Fibroblast of skin of right biceps (primary cell): ENCODE data around the gene BRAT1.
"Not testable (repeated sequence)": the region's sequence is repeated elsewhere in the genome, so short reads cannot be mapped to it uniquely, and the experiment has no call there.

Experiments used
- DNase-seq: peaks from one replicate; pipeline ENCODE4 v3.0.0-alpha.2; 2013

Gene BRAT1

DNA sequence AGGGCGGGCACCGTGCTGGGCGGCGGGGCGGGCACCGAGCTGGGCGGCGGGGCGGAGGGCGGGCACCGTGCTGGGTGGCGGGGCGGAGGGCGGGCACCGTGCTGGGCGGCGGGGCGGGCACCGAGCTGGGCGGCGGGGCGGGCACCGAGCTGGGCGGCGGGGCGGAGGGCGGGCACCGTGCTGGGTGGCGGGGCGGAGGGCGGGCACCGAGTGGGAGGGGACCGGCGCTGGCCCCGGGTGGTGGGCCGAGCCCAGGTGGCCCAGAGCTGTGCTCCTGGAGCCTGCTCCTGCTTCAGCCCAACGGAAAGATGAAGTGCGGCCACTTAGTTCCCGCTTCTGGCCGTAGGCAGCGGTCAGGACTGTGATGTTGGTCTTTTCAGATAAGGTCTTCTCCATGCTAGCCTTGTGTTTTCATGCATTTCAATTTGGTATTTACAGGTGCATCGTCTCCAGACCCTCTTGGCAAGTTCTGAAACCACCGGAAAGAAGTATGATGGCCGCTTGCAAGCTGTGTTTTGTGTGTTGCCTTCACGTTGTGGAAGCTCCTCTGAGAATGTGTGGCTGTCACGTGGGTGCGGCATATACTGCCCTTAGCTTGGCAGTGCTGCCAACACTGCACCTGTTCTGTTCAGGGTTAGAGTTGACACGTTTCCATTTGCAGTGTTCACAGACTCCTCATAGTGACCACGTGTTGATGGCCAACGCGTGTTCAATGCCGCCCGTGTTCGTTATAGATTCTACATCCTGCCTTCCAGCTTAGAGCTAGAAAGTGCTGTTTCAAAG is 28.7 kb upstream of the BRAT1 start:
- DNase-seq = no peak

DNA sequence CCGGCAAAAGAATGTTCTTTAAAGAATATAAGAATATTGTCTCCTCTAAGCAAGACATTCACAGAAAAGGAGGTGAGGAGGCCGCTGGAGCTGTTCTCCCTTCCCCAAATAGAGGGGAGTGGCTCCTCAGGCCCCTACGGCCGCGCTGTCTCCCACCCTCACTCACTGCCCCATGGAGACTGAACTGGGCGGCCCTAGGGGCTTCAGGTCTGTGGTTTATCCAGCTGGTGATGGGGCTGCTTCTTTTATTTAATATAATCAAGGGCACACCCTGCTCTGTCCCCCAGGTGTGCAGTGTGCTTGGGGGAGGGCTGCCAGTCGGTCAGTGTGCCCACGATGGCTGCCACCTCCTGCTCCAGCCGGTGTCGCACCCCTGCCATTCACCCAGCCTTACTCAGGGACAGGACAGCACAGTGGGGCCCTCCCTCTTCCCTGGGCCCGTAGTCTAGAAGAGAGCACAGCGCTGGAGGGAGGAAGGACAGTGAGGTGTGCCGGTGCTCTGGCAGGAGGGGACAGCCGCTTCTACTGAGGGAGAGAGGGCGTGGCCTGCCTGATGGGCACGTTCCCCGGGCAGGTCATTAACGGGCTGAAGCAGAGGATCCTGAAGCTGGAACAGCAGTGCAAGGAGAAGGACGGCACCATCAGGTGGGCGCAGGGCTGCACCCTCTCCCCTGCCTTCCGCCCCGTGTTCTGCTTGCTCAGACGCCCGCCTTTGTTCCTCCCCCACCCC is 26.8 kb upstream of the BRAT1 start:
- DNase-seq = no peak

DNA sequence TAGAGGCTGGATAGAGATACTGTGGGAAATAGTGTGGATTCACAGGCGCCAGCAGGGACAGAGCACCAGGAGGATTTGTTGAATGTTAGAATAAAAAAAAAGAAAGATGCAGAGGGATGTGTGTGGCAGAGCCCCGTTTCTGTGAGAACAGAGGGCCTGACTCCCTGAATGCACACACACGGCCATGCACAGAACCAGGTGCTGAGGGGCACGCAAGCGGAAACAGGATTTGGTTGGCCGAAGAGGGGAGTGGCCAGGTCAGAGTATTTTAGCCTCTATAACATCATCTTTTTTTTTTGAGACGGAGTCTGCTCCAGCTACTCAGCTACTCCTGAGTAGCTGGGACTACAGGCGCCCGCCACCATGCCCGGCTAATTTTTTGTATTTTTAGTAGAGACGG is 25.3 kb upstream of the BRAT1 start:
- DNase-seq = no peak

DNA sequence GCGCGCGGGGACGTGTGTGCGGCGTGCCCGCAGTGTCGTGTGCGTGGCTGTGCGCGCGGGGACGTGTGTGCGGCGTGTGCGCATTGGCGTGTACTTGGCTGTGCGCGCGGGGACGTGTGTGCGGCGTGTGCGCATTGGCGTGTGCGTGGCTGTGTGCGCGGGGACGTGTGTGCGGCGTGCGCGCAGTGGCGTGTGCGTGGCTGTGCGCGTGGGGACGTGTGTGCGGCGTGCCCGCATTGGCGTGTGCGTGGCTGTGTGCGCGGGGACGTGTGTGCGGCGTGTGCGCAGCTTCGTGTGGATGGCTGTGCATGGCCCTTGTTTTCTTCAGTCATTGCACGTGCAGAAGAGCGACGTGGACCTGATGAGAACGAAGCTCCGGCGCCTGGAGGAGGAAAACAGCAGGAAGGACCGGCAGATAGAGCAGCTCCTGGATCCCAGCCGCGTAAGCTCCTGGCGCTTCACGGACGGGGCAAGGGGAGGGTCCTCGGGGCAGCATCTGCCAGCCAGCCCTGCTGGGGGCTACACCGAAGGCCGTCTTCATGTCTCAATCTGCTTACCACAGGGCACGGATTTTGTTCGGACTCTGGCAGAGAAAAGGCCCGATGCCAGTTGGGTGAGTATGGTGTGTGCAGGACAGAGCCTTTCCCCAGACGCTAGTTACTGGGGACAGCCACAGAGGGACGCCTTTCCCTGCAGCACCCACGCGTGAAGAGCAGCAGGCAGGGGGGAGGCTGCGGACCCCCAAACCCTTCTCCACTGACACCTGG is 22.8 kb upstream of the BRAT1 start:
- no peak for DNase-seq

DNA sequence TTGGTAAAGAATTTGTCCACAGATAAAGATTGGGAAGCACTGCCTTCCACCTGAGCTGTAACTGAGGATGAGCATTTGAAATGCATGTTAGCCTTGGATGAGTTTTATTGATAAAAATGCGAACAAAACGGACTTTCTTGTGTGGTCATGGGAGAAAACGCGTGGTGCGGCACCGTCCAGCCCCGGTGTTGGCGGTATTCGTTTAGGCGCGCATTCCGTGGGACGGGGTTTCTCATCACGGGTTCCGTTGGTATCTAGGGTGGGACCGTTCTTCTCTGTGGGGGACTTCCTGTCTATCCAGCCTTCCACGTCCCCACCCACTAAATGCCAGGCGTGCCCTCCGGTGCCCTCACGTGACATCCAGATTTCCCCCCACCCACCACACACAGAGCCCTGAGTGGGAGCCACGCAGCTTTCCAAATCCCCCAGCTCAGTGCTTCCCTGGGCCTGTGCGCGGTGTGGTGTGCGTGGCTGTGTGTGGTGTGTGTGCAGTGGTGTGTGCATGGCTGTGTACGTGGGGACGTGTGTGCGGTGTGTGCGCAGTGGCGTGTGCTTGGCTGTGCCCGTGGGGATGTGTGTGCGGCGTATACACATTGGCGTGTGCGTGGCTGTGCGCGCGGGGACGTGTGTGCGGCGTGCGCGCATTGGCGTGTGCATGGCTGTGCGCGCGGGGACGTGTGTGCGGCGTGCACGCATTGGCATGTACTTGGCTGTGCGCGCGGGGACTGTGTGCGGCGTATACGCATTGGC is 21.6 kb upstream of the BRAT1 start:
- no peak for DNase-seq

DNA sequence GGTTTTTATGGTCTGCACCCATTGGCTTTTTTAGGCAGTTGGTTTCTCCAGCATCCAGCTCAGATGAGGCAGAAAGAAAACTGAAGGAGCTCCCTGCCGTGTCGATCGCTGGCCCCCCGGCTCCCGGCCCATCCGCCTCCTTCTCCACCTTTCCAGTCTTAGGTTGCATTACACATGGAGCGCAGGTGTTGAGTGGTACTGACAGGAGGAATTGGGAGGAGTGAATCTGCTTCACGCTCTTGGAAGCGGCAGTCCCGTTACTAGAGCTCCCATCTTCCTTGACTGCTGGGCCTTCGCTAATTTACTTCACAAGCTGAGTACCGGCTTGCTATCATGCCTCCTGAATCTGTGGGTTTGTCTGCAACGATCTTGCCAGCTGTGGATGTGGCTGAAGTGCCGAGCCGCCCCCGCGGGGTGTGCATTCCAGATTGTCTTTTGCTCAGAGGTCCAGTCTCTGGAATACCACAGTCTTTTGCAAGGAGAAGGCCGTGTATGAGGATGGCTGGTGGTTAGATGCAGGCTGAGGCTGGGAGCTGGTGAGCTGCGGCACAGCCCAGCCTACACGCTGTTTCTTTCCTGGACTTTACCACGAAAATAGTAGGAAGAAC is 20.5 kb upstream of the BRAT1 start:
- no peak for DNase-seq

DNA sequence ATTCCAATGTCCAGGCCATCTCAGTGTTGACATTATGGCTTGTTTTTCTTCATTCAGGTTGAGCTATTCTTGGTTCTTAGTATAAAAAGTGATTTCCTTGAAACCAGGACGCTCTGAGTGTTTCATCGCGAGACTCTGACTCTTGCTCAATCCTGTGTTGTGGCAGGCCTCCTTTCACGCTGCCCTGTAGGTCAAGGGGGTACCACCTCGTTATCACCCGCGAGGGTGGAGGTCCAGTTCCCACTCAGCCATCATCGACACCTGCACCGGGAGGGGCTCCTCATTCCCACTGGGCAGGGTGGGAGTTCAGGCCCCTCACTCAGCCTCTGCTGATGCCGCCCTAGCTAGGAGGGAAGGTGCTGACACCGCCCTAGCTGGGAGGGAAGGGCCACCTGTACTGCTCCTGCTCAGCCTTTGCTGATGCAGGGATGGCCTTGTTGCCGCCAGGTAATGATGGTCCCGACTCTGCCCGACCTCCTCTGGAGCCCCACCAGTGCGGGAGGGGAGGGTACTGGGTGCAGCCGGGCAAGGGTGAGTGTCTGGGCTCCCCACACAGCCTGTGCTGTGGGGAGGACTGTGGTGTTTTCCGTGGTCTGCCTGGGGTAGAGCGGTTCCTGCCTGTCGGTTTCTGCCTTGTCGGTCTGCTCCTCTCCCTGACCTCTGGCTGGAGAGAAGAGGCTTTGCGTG is 19.9 kb upstream of the BRAT1 start:
- DNase-seq = no peak

DNA sequence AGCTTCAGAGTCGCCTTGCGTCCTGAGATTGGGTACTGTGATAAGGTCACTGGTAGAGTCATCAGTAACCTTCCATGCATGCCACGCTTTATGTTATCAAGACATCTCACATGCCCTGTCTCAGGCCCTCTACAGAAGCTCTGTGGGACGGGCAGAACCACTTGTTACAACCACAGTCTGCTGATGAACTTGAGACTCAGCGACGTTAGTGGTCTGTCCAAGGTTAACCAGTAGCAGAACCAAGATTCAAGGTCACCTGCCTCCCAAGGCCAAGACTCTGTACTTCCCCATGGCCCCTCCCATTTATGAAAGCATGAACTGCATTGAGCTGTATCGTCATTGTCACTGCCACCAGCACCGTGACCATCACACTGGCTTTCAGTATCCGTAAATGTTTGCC is 18.4 kb upstream of the BRAT1 start:
- DNase-seq = no peak

DNA sequence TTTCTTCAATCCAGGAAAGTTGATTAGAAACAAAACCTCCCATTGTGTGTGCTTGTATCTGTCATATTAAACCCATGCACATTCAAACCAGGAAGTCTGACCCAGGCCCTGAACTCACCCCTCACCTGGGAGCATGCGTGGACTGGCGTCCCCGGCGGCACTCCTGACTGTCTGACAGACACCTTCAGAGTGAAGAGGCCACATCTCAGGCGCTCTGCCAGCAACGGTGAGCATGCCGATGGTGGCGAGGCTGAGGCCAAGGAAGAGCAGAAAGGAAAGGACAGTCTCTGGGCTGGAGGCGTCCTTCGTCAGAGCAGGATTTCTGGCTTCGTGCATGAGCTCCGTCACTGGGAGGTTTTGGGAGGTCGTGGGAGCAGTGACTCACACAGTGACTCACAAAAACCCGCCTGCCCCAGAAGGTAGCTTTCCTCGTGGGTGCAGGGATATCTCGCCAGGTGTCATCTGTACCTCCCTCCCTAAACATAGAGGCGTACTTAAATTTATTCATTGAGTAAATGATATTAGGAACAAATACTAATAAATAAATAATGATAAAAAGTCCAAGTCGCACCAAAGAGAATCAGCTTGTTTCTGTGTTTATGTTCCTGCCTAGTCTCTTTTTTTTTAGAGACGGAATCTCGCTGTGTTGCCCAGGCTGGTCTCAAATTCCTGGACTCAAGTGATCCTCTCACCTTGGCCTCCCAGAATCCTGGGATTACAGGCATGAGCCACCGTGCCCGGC is 16.9 kb upstream of the BRAT1 start:
- peak; percentile 26 for DNase-seq

DNA sequence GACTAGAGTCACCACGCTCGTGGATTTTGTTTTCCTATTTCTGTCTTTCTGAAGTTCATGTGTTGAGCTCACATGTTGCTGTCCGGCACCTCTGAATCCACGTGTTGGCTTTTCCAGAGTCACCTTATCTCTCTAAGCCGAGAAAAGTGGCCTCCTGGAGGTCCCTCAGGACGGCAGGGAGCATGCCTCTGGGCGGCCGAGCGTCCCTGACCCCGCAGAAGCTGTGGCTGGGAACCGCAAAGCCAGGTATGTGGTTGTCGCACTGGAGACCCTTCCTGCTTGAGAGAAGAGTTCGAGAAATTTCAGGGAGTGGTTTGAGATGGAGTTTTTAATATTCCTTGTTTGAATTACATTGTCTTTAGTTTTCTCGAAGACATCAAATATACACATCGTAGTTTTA is 16.1 kb upstream of the BRAT1 start:
- DNase-seq = no peak

DNA sequence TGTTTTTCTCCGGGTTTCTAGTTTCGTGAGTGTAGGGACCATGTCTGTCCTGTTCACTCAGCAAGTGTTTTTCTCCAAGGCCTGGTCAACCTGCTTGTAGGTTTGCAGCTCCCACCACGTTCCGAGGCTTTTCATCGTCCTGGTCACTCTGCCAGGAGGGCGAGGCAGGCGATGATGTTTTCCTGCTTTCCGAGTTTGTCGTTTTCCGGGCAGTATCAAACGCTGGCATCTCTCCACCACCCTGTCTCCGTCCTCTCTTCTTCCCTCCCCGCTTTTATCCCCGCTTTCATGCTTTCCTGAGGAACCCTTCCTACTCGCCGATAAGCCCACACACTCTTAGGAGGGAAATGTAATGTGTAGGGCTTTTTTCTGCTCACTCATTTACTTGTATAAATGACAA is 14.7 kb upstream of the BRAT1 start:
- no peak for DNase-seq

DNA sequence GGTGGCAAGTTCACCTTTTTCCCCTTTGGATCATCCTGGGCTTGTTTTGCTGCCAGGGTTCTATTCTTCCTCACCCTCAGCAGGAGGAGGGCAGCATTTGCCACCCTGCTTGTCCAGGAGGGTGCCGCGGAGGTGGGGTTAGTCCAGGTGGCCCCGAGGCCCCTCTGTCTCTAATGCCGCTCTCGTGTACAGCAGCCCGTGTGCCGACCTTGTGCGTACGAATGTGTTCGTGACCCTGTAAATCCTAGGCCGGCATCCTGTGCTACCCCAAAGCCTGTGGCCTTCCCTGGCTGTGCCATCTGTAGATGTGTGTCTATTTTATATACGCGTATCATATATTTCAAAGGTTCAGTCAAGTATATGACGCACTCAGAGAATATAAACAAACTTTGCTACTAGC is 14.1 kb upstream of the BRAT1 start:
- DNase-seq = no peak

DNA sequence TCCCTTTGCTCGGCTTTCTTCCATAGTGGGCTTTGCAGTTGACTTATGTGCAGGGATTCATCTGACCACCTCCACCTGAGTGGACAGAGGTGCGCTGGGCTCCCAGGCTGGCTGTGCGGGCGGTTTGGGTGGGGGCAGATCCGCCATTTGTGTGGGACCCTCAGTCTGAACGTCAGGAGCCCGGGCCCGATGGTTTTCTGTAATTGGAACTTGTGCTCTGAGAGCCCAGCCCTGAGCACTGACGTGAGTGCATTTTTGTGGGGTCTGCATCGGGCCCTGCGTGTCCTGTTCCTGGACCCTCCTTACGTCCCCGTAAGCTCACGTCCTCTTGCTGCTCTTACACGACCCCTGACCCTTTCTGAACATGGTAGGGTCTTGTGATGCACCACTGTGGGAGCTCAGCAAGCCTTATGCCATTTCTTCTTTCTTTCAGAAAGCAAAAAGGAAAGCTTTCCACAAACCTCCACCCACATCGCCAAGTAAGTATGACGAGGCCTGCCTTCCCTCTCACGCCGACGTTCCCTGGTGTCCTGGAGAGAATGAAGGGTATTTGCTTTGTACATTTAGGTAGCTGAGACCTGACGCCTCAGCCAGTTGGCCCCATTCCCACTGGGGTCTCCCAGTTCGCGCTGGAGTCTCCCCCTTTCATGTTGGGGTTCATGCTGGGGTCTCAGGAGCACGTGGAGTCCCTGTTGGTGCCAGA is 13.3 kb upstream of the BRAT1 start:
- DNase-seq = no peak

DNA sequence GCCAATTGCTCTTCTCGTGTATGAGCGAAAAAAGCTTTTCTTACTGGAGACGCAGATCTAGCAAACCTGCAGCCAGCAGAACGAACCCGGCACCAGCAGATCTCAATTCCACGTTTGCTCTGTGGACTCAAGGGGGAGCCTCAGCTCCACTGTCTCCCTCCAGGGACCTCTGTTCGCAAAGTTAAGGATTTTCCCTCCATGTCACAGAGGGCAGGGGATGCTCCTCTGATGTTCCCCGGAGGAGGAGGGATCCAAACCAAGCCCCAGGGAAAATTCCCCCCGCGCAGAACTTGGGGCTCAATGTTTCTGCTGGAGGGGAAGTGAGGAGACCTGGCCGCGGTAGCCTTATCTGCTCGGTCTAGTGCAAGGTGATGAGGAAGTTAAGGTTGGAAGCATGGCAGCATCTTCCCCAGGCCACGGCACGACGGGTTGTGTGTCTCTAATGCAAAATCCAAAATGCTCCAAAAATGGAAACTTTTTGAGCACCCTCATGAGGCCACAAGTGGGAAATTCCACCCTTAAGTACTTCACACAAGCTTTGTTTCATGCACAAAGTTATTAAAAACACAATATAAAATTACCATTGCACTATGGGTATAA is 12.5 kb upstream of the BRAT1 start:
- peak; percentile 37 for DNase-seq

DNA sequence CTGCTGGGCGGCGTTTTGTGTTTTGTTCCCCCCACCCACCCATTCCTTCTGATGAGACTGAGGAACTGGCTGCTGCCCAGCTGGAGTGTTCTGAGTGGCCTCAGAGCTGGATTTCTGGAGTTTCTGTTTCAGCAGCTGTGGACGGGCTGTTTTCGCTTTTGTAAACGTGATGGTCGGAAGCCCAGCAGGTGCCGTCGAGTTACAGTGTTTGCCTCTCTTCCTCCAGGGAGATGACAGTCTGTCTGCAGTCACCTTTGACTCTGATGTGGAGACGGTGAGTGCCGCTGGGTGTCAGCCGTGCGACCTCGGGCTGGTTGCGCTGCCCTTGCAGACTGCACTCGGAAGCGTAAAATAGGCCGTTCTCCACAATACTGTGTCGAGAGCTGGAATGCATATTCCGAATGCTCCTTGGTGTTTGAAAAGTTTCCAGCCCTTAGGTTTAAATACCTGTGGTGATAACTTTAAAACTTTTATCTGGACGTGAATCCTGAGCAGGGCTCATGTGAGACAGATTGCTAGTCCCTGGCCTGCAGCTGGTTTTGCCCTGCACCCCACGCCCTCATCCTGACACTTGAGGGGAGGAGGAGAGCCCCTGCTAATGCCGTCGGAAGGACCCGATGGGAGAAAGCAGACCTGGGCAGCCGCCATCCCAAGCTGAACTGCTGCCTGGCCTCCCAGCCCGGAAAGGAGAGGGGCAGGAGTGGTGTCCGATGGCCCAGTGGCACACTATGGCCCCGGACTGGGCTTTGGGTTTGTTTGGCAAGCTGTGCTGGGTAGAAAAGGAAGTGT is 11.8 kb upstream of the BRAT1 start:
- DNase-seq = no peak

DNA sequence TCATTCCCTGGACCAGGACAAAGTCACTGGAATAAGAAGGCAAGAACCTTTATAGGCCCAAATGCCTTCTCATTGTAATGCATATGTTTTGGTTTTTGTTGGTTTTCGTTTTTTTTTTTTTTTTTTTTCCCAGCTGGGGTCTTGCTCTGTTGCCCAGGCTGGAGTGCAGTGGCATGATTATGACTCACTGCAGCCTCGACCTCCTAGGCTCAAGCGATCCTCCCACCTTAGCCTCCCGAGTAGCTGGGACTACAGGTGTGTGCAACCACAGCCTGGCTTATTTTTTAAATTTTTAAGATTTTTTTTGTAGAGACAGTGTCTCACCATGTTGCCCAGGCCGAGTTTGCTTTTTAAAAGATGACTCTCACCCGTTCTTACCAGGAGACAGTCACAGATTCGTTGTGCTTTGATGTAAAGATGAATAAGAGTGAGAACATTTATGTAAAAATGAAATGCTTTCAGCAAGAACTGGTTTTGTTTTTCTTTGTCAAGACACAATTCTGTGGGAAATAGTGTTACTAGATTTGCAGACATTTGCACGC is 11.1 kb upstream of the BRAT1 start:
- no peak for DNase-seq

DNA sequence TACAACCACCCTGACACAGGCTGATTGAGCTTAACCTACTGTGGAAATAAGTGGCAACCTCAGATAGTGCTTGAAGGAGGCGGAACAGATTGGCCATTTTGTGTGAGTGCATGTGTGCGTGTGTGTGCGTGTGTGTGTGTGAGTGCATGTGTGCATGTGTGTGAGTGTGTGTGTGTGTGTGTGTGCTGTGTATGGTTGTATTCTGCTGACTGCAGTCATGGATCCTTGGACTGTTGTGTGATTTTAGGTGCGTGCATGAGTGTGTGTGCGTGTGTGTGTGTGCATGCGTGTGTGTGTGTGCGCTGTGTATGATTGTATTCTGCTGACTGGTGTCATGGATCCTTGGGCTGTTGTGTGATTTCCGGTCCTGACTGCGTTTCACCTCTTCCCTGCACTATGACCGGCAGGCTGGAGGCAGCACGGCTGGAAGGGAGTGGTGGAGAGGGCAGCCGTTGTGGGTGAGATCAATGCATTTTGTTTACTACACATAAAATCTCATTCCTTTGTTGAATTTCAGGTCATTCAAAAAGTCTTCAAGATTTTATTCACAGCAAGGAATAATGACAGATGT is 9.7 kb upstream of the BRAT1 start:
- no peak for DNase-seq

DNA sequence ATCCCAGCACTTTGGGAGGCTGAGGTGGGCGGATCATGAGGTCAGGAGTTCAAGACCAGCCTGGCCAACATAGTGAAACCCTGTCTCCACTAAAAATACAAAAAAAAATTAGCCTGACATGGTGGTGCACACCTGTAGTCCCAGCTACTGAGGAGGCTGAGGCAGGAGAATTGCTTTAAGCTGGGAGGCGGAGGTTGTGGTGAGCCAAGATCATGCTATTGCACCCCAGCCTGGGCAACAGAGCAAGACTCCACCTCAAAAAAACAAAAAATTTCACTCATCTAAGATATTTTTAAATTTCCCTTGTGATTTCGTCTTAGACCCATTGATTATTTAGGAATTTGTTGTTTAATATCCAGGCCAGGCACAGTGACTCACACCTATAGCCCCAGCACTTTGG is 8.6 kb upstream of the BRAT1 start:
- not testable (repeated sequence) for DNase-seq
